Adrenal gland (tissue), 12 donors: Measurements from ENCODE around the gene STK25. TPM values are rescaled to one million over a fixed set of nuclear protein-coding genes. Genes with fewer than 3 reads are reported as not detected.

ENCODE experiments used
- DNase-seq, 7 donors: peaks; one replicate each; pipeline ENCODE4 v3.0.0-alpha.2; 2019 to 2020
- H3K27ac ChIP-seq, 5 donors: fragments of 200-600 bp; sonication (generic) in 4 of 5; 1 replicate in 3 of 5; 2 replicates in 2 of 5; pipeline versions ENCODE4 v1.5.1 to v1.8.0; 2016 to 2020; ENCODE audit warnings: mild to moderate bottlenecking in 1 of 5
- H3K27me3 ChIP-seq: fragments of 200-600 bp; 2 replicates; pipeline ENCODE4 v1.8.0; 2021
- H3K36me3 ChIP-seq, 2 donors: fragments of 200-600 bp; replicated peaks in 1 of 2; 1 replicate in 1 of 2; 2 replicates in 1 of 2; pipeline versions ENCODE4 v1.5.1 to v1.8.0; 2018 to 2022
- H3K4me1 ChIP-seq, 2 donors: fragments of 200-600 bp; replicated peaks in 1 of 2; 1 replicate in 1 of 2; 2 replicates in 1 of 2; pipeline versions ENCODE4 v1.5.1 to v1.8.0; 2018 to 2021
- H3K4me3 ChIP-seq, 4 donors: fragments of 200-600 bp; sonication (generic) in 3 of 4; one replicate each; pipeline ENCODE4 v1.5.1; 2016 to 2018
- H3K9me3 ChIP-seq, 3 donors: fragments of 200-600 bp; sonication (generic) in 1 of 3; replicated peaks in 1 of 3; 1 replicate in 2 of 3; 2 replicates in 1 of 3; pipeline versions ENCODE4 v1.5.1 to v1.8.0; 2016 to 2021
- CTCF ChIP-seq, 6 experiments: fragments of 450-650 bp in 4 of 6; fragments of 200-600 bp in 2 of 6; sonication (generic) in 1 of 6; IDR thresholded peaks; 1 replicate in 5 of 6; 2 replicates in 1 of 6; pipeline versions ENCODE4 v1.5.1 to v1.8.0; 2016 to 2021; ENCODE audit warnings: antibody characterized with exemption in 6 of 6, mild to moderate bottlenecking in 2 of 6, moderate library complexity in 1 of 6
- POLR2A ChIP-seq, 2 donors: fragments of 450-650 bp; IDR thresholded peaks; one replicate each; pipeline ENCODE4 v1.6.1; 2017; ENCODE audit warnings: antibody characterized with exemption in 2 of 2, mild to moderate bottlenecking in 2 of 2, moderate library complexity in 1 of 2
- WGBS, 4 donors: extraction: QIAGEN DNeasy Blood & Tissue Kit in 2 of 4; methylation state at CpG; one replicate each; pipeline versions ENCODE4 v1.1.5 to v1.1.7; 2013 to 2017; 5-methylcytosine and 5-hydroxymethylcytosine counted together
- intact Hi-C, 2 donors: fragments of 100-400 bp; cut with DNase I; formaldehyde crosslinking; loops; one replicate each; pipeline versions ENCODE4 v1.14.1 to v1.15.0; 2022 to 2023
- polyA plus RNA-seq, 3 donors: library from polyadenylated mRNA; stranded (reverse); fragments of 200-250 nt in 2 of 3; fragments of 350-450 nt in 1 of 3; fragmentation: Illumina TruSeq in 1 of 3; extraction: RNeasy Lipid Tissue Mini Kit (QIAGEN cat#74804) in 1 of 3; gene quantifications; one replicate each; pipeline ENCODE4 v1.2.3, GENCODE V29; 2013 to 2014
- total RNA-seq, 9 donors: library from RNA; depleted of rRNA in 4 of 9; stranded (reverse); fragments of >200 nt in 4 of 9; fragments of 120-200 nt in 1 of 9; fragmentation: NEBNext Ultra II Directional in 1 of 9; extraction: Animal tissue kit (Norgen Biotek cat#: 25700) in 1 of 9; gene quantifications; one replicate each; pipeline versions ENCODE4 v1.1.0 to v1.2.4, GENCODE V29; 2013 to 2023
- donor health status: healthy with polysubstance abuse.
- donor health status: Bipolar disorder and iron deficiency.
- donor health status: DM: yes; HTN: yes; CAD: no.
- donor health status: DM: no; HTN: no; CAD: no.
- donor health status: DM: no; HTN: no; CAD: no.
- donor health status: DM: yes; HTN: yes; CAD: no.

STK25 gene
- total and polyA plus RNA-seq, 12 donors, result 71.4 to 352 (median 167) TPM

GRCh38 chr2:241485172-241485911 is 23.0 kb downstream of the STK25 start:
- no peak overlapping the region for H3K27ac ChIP-seq
- WGBS, 4 donors, result 86 to 91% (median 88%) methylated on average over 1 of the region's 1 CpG
- H3K36me3 ChIP-seq, result no peaks in the 10 kb centered on the region
- H3K4me3 ChIP-seq, result no peak overlapping the region
- H3K4me1 ChIP-seq, result no peaks in the 10 kb centered on the region
- no peaks in the 10 kb centered on the region for H3K27me3 ChIP-seq
- no peaks in the 10 kb centered on the region for H3K9me3 ChIP-seq
- TF ChIP-seq CTCF (IDR thresholded peaks at IDR 0.05) (no peak), POLR2A (IDR thresholded peaks at IDR 0.05) (no peak)
- DNase-seq, result no peak
- intact Hi-C loops, result no loop called here

- intact Hi-C loops, result no loop called here
- 93 to 96% (median 93%) methylated on average over 4 to 9 of the region's 9 CpGs for WGBS, 4 donors
- peaks cover 0 to 7% of the 10 kb centered on the region in 2 donors for H3K4me1 ChIP-seq
Observed at GRCh38 chr2:241483305-241483704, 25.1 kb downstream of the STK25 start.

GRCh38 chr2:241482126-241482955 is 26.0 kb downstream of the STK25 start:
- DNase-seq, result no peak
- no peak for TF ChIP-seq POLR2A (IDR thresholded peaks at IDR 0.05)
- no peak for TF ChIP-seq CTCF (IDR thresholded peaks at IDR 0.05)
- Histone ChIP-seq H3K4me1 (peaks cover 0 to 7% of the 10 kb centered on the region in 2 donors), H3K27me3 (no peaks in the 10 kb centered on the region), H3K4me3 (no peak overlapping the region), H3K9me3 (no peaks in the 10 kb centered on the region), H3K36me3 (no peaks in the 10 kb centered on the region), H3K27ac (no peak overlapping the region)
- 86 to 91% (median 89%) methylated on average over 15 to 20 of the region's 20 CpGs for WGBS, 4 donors
- intact Hi-C loops, result no loop called here

More at GRCh38 chr2:241483305-241483704, 25.1 kb downstream of the STK25 start:
- H3K27ac ChIP-seq, result no peak overlapping the region
- H3K4me3 ChIP-seq, result no peak overlapping the region
- no peaks in the 10 kb centered on the region for H3K9me3 ChIP-seq
- no peak for DNase-seq
- H3K36me3 ChIP-seq, result no peaks in the 10 kb centered on the region
- TF ChIP-seq POLR2A (IDR thresholded peaks at IDR 0.05) (no peak), CTCF (IDR thresholded peaks at IDR 0.05) (no peak)
- no peaks in the 10 kb centered on the region for H3K27me3 ChIP-seq

DNA sequence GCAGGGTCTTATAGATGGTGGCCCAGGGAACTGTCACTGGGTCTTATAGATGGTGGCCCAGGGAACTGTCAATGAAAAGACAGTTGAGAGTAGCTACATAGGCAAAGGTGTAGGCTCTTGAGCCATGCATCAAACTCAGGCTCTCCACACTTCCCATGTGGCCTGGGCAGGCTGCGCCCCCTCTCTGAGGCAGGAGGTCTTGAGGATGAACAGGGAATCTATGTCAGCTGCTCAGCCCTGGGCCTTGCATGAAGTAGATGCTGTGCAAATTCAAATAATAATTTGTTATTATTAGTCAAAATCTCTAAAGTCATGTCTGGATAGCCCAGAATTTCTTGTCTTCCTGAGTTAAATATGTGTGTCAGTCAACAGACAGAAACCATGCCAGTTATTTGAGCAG is 26.7 kb downstream of the STK25 start:
- WGBS, 4 donors, result 96 to 100% (median 100%) methylated on average over 1 of the region's 1 CpG; no CpG with 5 or more reads in 1 of the 4 donors
- Histone ChIP-seq H3K4me1 (peaks cover 0 to 7% of the 10 kb centered on the region in 2 donors), H3K27ac (no peak overlapping the region), H3K9me3 (no peaks in the 10 kb centered on the region), H3K4me3 (no peak overlapping the region), H3K27me3 (no peaks in the 10 kb centered on the region), H3K36me3 (no peaks in the 10 kb centered on the region)
- intact Hi-C loops, result no loop called here
- DNase-seq, result no peak
- no peak for TF ChIP-seq CTCF (IDR thresholded peaks at IDR 0.05)
- TF ChIP-seq POLR2A (IDR thresholded peaks at IDR 0.05), result no peak
